GM23338 (cell line): ENCODE data around the gene CGNL1. TPM values are rescaled to one million over a fixed set of nuclear protein-coding genes. Genes with fewer than 3 reads are reported as not detected.

Experiments used
- ATAC-seq: fragments of 200-7000 bp; cut with Tn5 transposase; 3 replicates; pipeline ENCODE4 v1.9.1; 2020
- DNase-seq: peaks from one replicate; pipeline ENCODE4 v3.0.0-alpha.2; 2015; ENCODE audit warnings: low spot score
- H2AFZ ChIP-seq: fragments of 200-600 bp; sonication (generic); 2 replicates; pipeline ENCODE4 v1.8.0; 2016; ENCODE audit warnings: antibody characterized with exemption, mild to moderate bottlenecking, moderate library complexity
- H3F3A ChIP-seq: fragments of 200-600 bp; sonication (generic); replicated peaks from 2 replicates; pipeline ENCODE4 v1.8.0; 2017; ENCODE audit warnings: antibody characterized with exemption, mixed run types, low read depth
- H3K27ac ChIP-seq: fragments of 200-600 bp; sonication (generic); 2 replicates; pipeline ENCODE4 v1.6.1; 2016; ENCODE audit warnings: low read depth
- H3K27me3 ChIP-seq: fragments of 200-600 bp; sonication (generic); 2 replicates; pipeline ENCODE4 v1.8.0; 2016; ENCODE audit warnings: mild to moderate bottlenecking, mixed run types, moderate library complexity; ENCODE audit not compliant: insufficient read depth
- H3K36me3 ChIP-seq: fragments of 200-600 bp; sonication (generic); 2 replicates; pipeline ENCODE4 v1.8.0; 2016; ENCODE audit warnings: mild to moderate bottlenecking; ENCODE audit not compliant: insufficient read depth
- H3K4me1 ChIP-seq: fragments of 200-600 bp; sonication (generic); 2 replicates; pipeline ENCODE4 v1.8.0; 2016; ENCODE audit warnings: mild to moderate bottlenecking, moderate library complexity; ENCODE audit not compliant: insufficient read depth
- H3K4me2 ChIP-seq: fragments of 200-600 bp; sonication (generic); 2 replicates; pipeline ENCODE4 v1.7.1; 2017; ENCODE audit warnings: mixed run types
- H3K4me3 ChIP-seq: fragments of 200-600 bp; sonication (generic); 2 replicates; pipeline ENCODE4 v1.6.1; 2016; ENCODE audit warnings: mixed run types
- H3K79me2 ChIP-seq: fragments of 200-600 bp; sonication (generic); replicated peaks from 2 replicates; pipeline ENCODE4 v1.8.0; 2017; ENCODE audit warnings: mild to moderate bottlenecking; ENCODE audit not compliant: insufficient read depth
- H3K9me2 ChIP-seq: fragments of 200-600 bp; sonication (generic); 2 replicates; pipeline ENCODE4 v1.8.0; 2017; ENCODE audit not compliant: insufficient read depth
- H4K20me1 ChIP-seq: fragments of 200-600 bp; sonication (generic); replicated peaks from 2 replicates; pipeline ENCODE4 v1.8.0; 2017; ENCODE audit warnings: mild to moderate bottlenecking; ENCODE audit not compliant: insufficient read depth
- H3K27ac Mint-ChIP-seq: 2 replicates; pipeline ENCODE4 v1.8.0; 2020; ENCODE audit warnings: inconsistent platforms, mild to moderate bottlenecking, moderate library complexity, mixed read lengths
- H3K27me3 Mint-ChIP-seq: 3 replicates; pipeline ENCODE4 v1.8.0; 2022; ENCODE audit warnings: low read depth, mild to moderate bottlenecking, moderate library complexity, mixed read lengths, inconsistent platforms; ENCODE audit not compliant: insufficient read depth, poor library complexity
- H3K36me3 Mint-ChIP-seq: 3 replicates; pipeline ENCODE4 v1.8.0; 2021; ENCODE audit warnings: low read depth, mild to moderate bottlenecking, inconsistent platforms, moderate library complexity, mixed read lengths
- H3K4me1 Mint-ChIP-seq: 3 replicates; pipeline ENCODE4 v1.8.0; 2020; ENCODE audit warnings: mild to moderate bottlenecking, inconsistent platforms, mixed read lengths
- H3K4me3 Mint-ChIP-seq: 3 replicates; pipeline ENCODE4 v1.8.0; 2021; ENCODE audit warnings: moderate library complexity, mild to moderate bottlenecking, inconsistent platforms, mixed read lengths
- H3K9me3 Mint-ChIP-seq: 3 replicates; pipeline ENCODE4 v1.8.0; 2020; ENCODE audit warnings: moderate library complexity, mild to moderate bottlenecking, inconsistent platforms, mixed read lengths
- CREB1 ChIP-seq: fragments of 250-450 bp; sonication (Bioruptor Pico); IDR thresholded peaks from 2 replicates; pipeline ENCODE4 v1.5.0; 2020; ENCODE audit warnings: low read depth, mild to moderate bottlenecking, moderate library complexity
- EZH2 ChIP-seq: fragments of 200-600 bp; sonication (generic); IDR thresholded peaks from one replicate; pipeline ENCODE4 v1.8.0; 2017; ENCODE audit warnings: antibody characterized with exemption, mild to moderate bottlenecking, low read depth; ENCODE audit not compliant: unreplicated experiment
- EZH2phosphoT487 ChIP-seq: fragments of 200-600 bp; sonication (generic); IDR thresholded peaks from one replicate; pipeline ENCODE4 v1.8.1; 2018; ENCODE audit warnings: antibody characterized with exemption; ENCODE audit not compliant: unreplicated experiment
- JUNB ChIP-seq: IDR thresholded peaks from one replicate; pipeline ENCODE4 v1.6.1; 2016; ENCODE audit warnings: antibody characterized with exemption; ENCODE audit not compliant: unreplicated experiment
- NANOG ChIP-seq: IDR thresholded peaks from 2 replicates; pipeline ENCODE4 v1.6.1; 2016; ENCODE audit warnings: antibody characterized with exemption, borderline replicate concordance
- POLR2AphosphoS5 ChIP-seq: IDR thresholded peaks from 2 replicates; pipeline ENCODE4 v1.6.1; 2016; ENCODE audit warnings: antibody characterized with exemption, low read depth
- STAT1 ChIP-seq: IDR thresholded peaks from one replicate; pipeline ENCODE4 v1.6.1; 2016; ENCODE audit warnings: antibody characterized with exemption; ENCODE audit not compliant: unreplicated experiment
- ZNF114 ChIP-seq: fragments of 250-450 bp; sonication (Bioruptor Pico); IDR thresholded peaks from 2 replicates; pipeline ENCODE4 v1.5.0; 2020; ENCODE audit warnings: mild to moderate bottlenecking, moderate library complexity
- ZNF331 ChIP-seq: fragments of 250-450 bp; sonication (Bioruptor Pico); IDR thresholded peaks from 2 replicates; pipeline ENCODE4 v1.5.0; 2020; ENCODE audit warnings: low read depth, mild to moderate bottlenecking, moderate library complexity
- polyA plus RNA-seq: library from polyadenylated mRNA; unstranded; fragments of >200 nt; fragmentation: Nextera tagmentation; extraction: Ambion mirVana; gene quantifications from 2 replicates; pipeline ENCODE4 v1.2.1, GENCODE V29; 2016
- total RNA-seq: library from RNA; depleted of rRNA; stranded (reverse); fragments of >200 nt; shearing (Covaris generic); gene quantifications from 2 replicates; pipeline ENCODE4 v1.2.3, GENCODE V29; 2014
- TF ChIP-seq, protein P1 (sequence below): fragments of 250-450 bp; sonication (Bioruptor Pico); IDR thresholded peaks from 2 replicates; pipeline ENCODE4 v1.5.0; 2020; ENCODE audit warnings: mild to moderate bottlenecking, moderate library complexity
- TF ChIP-seq, protein P2 (sequence below): IDR thresholded peaks from 2 replicates; pipeline ENCODE4 v1.6.1; 2016; ENCODE audit warnings: antibody characterized with exemption
- TF ChIP-seq, protein P3 (sequence below): IDR thresholded peaks from one replicate; pipeline ENCODE4 v1.6.1; 2018; ENCODE audit warnings: antibody characterized with exemption; ENCODE audit not compliant: unreplicated experiment
- TF ChIP-seq, protein P4 (sequence below), 2 experiments: fragments of 200-600 bp in 1 of 2; sonication (generic) in 1 of 2; conservative IDR thresholded peaks; 2 replicates each; pipeline versions ENCODE4 v1.5.1 to v1.6.1; 2016 to 2017; ENCODE audit warnings: antibody characterized with exemption in 2 of 2, low read depth in 2 of 2, mild to moderate bottlenecking in 2 of 2, moderate library complexity in 1 of 2

Gene CGNL1
- total and polyA plus RNA-seq, 2 experiments from 2014 or later = 20.0 to 57.8 TPM

DNA sequence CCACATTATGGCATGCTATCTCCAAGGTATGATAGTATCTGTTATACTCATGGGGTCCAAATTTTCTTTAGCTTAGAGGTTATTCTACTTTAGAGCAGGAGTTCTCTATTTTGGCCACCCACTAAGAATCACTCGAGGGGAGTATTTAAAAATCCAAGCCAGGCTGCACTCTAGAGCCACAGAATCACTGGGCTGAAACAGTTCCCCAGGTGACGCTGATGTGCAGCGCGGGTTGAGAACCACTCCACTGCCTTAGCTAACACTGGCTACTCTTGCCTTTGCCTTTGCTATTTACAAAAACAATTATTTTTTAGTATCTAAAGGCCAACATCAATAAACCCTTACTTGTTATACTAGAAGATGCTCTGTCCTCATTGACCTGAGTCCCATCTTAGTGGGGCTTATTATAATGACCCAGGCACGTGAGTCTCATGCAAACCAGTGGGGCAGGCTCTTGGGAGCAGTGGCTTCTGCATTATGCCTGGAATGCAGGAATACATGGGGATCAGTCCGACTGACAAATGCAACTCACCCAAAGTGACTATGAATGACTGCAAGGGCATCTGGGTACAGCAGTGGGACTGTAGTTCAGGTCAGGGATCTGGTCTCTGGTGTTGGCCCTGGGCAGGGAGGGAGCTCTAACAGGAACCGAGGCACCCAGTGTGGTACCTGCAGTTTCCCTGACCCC, 21.7 kb upstream of the CGNL1 start:
- no peak overlapping the region; the same call in 2 of the 3 replicates for H3K4me3 Mint-ChIP-seq
- H3K9me3 Mint-ChIP-seq = no peaks in the 10 kb centered on the region
- no peaks in the 10 kb centered on the region; the same call in 2 of the 3 replicates for H3K36me3 Mint-ChIP-seq
- Histone ChIP-seq H3K79me2 (no peaks in the 10 kb centered on the region), H2AFZ (no peak overlapping the region), H4K20me1 (no peaks in the 10 kb centered on the region), H3K4me1 (peaks cover 33% of the 10 kb centered on the region), H3K27me3 (no peaks in the 10 kb centered on the region), H3K4me3 (no peak overlapping the region), H3K36me3 (no peaks in the 10 kb centered on the region), H3K27ac (no peak overlapping the region), H3F3A (no peaks in the 10 kb centered on the region), H3K9me2 (peaks cover 17% of the 10 kb centered on the region; the same call in 1 of the 2 replicates), H3K4me2 (no peak overlapping the region)
- no peak for DNase-seq
- H3K4me1 Mint-ChIP-seq = peaks cover 49% of the 10 kb centered on the region
- no peak overlapping the region for H3K27ac Mint-ChIP-seq
- TF ChIP-seq POLR2AphosphoS5 (no peak), STAT1 (no peak), ZNF331 (CRISPR knock-in tag) (no peak), CREB1 (CRISPR knock-in tag) (no peak), EZH2 (no peak), ZNF114 (no peak), NANOG (no peak), JUNB (no peak), EZH2phosphoT487 (no peak)
- TF ChIP-seq, protein P1, sequence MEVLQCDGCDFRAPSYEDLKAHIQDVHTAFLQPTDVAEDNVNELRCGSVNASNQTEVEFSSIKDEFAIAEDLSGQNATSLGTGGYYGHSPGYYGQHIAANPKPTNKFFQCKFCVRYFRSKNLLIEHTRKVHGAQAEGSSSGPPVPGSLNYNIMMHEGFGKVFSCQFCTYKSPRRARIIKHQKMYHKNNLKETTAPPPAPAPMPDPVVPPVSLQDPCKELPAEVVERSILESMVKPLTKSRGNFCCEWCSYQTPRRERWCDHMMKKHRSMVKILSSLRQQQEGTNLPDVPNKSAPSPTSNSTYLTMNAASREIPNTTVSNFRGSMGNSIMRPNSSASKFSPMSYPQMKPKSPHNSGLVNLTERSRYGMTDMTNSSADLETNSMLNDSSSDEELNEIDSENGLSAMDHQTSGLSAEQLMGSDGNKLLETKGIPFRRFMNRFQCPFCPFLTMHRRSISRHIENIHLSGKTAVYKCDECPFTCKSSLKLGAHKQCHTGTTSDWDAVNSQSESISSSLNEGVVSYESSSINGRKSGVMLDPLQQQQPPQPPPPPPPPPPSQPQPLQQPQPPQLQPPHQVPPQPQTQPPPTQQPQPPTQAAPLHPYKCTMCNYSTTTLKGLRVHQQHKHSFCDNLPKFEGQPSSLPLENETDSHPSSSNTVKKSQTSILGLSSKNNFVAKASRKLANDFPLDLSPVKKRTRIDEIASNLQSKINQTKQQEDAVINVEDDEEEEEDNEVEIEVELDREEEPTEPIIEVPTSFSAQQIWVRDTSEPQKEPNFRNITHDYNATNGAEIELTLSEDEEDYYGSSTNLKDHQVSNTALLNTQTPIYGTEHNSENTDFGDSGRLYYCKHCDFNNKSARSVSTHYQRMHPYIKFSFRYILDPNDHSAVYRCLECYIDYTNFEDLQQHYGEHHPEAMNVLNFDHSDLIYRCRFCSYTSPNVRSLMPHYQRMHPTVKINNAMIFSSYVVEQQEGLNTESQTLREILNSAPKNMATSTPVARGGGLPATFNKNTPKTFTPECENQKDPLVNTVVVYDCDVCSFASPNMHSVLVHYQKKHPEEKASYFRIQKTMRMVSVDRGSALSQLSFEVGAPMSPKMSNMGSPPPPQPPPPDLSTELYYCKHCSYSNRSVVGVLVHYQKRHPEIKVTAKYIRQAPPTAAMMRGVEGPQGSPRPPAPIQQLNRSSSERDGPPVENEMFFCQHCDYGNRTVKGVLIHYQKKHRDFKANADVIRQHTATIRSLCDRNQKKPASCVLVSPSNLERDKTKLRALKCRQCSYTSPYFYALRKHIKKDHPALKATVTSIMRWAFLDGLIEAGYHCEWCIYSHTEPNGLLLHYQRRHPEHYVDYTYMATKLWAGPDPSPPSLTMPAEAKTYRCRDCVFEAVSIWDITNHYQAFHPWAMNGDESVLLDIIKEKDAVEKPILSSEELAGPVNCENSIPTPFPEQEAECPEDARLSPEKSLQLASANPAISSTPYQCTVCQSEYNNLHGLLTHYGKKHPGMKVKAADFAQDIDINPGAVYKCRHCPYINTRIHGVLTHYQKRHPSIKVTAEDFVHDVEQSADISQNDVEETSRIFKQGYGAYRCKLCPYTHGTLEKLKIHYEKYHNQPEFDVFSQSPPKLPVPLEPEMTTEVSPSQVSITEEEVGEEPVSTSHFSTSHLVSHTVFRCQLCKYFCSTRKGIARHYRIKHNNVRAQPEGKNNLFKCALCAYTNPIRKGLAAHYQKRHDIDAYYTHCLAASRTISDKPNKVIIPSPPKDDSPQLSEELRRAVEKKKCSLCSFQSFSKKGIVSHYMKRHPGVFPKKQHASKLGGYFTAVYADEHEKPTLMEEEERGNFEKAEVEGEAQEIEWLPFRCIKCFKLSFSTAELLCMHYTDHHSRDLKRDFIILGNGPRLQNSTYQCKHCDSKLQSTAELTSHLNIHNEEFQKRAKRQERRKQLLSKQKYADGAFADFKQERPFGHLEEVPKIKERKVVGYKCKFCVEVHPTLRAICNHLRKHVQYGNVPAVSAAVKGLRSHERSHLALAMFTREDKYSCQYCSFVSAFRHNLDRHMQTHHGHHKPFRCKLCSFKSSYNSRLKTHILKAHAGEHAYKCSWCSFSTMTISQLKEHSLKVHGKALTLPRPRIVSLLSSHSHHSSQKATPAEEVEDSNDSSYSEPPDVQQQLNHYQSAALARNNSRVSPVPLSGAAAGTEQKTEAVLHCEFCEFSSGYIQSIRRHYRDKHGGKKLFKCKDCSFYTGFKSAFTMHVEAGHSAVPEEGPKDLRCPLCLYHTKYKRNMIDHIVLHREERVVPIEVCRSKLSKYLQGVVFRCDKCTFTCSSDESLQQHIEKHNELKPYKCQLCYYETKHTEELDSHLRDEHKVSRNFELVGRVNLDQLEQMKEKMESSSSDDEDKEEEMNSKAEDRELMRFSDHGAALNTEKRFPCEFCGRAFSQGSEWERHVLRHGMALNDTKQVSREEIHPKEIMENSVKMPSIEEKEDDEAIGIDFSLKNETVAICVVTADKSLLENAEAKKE (CRISPR knock-in tag) = no peak
- TF ChIP-seq, protein P2, sequence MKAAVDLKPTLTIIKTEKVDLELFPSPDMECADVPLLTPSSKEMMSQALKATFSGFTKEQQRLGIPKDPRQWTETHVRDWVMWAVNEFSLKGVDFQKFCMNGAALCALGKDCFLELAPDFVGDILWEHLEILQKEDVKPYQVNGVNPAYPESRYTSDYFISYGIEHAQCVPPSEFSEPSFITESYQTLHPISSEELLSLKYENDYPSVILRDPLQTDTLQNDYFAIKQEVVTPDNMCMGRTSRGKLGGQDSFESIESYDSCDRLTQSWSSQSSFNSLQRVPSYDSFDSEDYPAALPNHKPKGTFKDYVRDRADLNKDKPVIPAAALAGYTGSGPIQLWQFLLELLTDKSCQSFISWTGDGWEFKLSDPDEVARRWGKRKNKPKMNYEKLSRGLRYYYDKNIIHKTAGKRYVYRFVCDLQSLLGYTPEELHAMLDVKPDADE = no peak
- TF ChIP-seq, protein P3, sequence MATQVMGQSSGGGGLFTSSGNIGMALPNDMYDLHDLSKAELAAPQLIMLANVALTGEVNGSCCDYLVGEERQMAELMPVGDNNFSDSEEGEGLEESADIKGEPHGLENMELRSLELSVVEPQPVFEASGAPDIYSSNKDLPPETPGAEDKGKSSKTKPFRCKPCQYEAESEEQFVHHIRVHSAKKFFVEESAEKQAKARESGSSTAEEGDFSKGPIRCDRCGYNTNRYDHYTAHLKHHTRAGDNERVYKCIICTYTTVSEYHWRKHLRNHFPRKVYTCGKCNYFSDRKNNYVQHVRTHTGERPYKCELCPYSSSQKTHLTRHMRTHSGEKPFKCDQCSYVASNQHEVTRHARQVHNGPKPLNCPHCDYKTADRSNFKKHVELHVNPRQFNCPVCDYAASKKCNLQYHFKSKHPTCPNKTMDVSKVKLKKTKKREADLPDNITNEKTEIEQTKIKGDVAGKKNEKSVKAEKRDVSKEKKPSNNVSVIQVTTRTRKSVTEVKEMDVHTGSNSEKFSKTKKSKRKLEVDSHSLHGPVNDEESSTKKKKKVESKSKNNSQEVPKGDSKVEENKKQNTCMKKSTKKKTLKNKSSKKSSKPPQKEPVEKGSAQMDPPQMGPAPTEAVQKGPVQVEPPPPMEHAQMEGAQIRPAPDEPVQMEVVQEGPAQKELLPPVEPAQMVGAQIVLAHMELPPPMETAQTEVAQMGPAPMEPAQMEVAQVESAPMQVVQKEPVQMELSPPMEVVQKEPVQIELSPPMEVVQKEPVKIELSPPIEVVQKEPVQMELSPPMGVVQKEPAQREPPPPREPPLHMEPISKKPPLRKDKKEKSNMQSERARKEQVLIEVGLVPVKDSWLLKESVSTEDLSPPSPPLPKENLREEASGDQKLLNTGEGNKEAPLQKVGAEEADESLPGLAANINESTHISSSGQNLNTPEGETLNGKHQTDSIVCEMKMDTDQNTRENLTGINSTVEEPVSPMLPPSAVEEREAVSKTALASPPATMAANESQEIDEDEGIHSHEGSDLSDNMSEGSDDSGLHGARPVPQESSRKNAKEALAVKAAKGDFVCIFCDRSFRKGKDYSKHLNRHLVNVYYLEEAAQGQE = no peak
- TF ChIP-seq, protein P4, sequence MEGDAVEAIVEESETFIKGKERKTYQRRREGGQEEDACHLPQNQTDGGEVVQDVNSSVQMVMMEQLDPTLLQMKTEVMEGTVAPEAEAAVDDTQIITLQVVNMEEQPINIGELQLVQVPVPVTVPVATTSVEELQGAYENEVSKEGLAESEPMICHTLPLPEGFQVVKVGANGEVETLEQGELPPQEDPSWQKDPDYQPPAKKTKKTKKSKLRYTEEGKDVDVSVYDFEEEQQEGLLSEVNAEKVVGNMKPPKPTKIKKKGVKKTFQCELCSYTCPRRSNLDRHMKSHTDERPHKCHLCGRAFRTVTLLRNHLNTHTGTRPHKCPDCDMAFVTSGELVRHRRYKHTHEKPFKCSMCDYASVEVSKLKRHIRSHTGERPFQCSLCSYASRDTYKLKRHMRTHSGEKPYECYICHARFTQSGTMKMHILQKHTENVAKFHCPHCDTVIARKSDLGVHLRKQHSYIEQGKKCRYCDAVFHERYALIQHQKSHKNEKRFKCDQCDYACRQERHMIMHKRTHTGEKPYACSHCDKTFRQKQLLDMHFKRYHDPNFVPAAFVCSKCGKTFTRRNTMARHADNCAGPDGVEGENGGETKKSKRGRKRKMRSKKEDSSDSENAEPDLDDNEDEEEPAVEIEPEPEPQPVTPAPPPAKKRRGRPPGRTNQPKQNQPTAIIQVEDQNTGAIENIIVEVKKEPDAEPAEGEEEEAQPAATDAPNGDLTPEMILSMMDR (conservative IDR thresholded peaks at IDR 0.05; ENCODE audit: low read depth in 2 of 2) = no peak
- no peak for ATAC-seq
- peaks cover 3% of the 10 kb centered on the region for H3K27me3 Mint-ChIP-seq
